ENCODE data around the gene MAST4.

MAST4 gene

DNA sequence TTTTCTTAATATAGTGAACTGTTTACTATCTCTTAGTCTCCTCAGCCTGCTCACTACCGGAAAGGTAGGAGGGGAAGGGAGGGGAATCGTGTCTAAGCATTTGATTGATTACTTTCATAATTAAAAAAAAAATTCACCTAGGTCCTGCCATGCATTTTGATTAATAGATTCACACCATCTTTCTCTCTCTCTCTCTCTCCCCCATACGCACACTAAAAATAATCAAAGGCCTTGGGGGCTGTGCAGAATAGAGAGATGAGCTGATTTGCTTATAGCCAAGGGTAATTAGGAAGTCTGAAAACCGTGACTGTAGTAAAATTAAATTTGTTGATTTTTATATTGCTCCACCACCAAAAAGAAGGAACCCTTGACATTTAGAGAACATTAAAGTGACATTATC lies 550.8 kb downstream of the MAST4 start:
- TF ChIP-seq, protein P1, sequence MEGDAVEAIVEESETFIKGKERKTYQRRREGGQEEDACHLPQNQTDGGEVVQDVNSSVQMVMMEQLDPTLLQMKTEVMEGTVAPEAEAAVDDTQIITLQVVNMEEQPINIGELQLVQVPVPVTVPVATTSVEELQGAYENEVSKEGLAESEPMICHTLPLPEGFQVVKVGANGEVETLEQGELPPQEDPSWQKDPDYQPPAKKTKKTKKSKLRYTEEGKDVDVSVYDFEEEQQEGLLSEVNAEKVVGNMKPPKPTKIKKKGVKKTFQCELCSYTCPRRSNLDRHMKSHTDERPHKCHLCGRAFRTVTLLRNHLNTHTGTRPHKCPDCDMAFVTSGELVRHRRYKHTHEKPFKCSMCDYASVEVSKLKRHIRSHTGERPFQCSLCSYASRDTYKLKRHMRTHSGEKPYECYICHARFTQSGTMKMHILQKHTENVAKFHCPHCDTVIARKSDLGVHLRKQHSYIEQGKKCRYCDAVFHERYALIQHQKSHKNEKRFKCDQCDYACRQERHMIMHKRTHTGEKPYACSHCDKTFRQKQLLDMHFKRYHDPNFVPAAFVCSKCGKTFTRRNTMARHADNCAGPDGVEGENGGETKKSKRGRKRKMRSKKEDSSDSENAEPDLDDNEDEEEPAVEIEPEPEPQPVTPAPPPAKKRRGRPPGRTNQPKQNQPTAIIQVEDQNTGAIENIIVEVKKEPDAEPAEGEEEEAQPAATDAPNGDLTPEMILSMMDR (IDR thresholded peaks at IDR 0.05; ENCODE audit: low read depth, low read length): no peak
- no peak overlapping the region for H3K4me3 ChIP-seq (ENCODE audit: low read depth, low read length)

DNA sequence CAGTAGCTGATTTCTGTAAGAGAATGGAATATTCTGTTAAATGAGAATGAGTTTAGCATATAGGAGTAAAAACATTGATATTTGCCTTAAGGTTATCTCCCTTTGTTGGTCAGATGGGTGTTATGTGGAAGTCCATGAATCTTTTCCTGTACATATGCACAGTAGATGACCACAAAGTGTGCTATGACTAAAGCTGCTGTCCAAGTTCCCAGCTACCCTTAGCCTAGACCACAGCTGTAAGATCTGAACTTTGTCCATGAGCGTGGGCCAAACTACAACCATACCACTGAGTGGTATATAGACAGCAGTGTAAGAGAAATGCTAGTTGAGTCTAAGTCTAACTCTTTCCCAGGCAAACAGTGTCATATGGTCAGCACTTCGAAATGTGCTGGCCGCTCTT lies 551.6 kb downstream of the MAST4 start:
- no peak overlapping the region for H3K4me3 ChIP-seq (ENCODE audit: low read depth, low read length)
- TF ChIP-seq, protein P1 (IDR thresholded peaks at IDR 0.05; ENCODE audit: low read depth, low read length): no peak

- TF ChIP-seq, protein P1 (IDR thresholded peaks at IDR 0.05; ENCODE audit: low read depth, low read length): no peak
- H3K4me3 ChIP-seq (ENCODE audit: low read depth, low read length): no peak overlapping the region
These were observed 553.1 kb downstream of the MAST4 start for GRCh38 chr5:67149057-67149950.

GRCh38 chr5:67149951-67150523 lies 553.8 kb downstream of the MAST4 start:
- TF ChIP-seq, protein P1 (IDR thresholded peaks at IDR 0.05; ENCODE audit: low read depth, low read length): peak; percentile 44; the same call in 1 of the 2 replicates
- H3K4me3 ChIP-seq (ENCODE audit: low read depth, low read length): no peak overlapping the region

DNA sequence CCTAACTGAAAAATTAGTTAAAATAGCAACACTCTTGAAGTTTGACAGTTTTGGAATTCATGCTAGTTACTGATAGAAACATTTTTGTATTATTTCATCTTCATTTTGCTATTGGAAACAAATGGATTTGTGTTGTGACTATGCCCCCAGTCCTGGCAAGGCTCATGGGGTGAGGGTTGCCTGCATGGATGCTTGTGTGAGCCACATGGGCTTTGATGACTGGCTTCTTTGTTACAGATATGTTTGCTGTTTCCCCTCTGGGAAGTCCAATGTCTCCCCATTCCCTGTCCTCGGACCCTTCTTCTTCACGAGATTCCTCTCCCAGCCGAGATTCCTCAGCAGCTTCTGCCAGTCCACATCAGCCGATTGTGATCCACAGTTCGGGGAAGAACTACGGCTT lies 556.2 kb downstream of the MAST4 start:
- TF ChIP-seq, protein P1 (IDR thresholded peaks at IDR 0.05; ENCODE audit: low read depth, low read length): no peak
- no peak overlapping the region for H3K4me3 ChIP-seq (ENCODE audit: low read depth, low read length)

DNA sequence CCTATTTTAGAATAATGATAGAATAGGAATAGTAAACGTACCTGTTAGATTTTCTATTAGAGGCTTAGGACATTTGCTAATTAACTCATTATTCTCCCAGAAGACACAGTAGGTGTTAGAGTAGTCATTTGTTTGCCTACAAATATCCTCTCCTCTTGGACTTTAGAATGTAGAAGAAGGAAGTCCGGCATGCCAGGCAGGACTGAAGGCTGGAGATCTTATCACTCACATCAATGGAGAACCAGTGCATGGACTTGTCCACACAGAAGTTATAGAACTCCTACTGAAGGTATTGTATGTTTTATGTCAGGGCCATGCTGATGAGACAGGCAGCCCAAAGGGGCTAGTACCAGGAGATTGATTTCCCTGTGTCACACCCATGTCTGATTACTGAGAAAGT lies 557.1 kb downstream of the MAST4 start:
- TF ChIP-seq, protein P1 (IDR thresholded peaks at IDR 0.05; ENCODE audit: low read depth, low read length): no peak
- H3K4me3 ChIP-seq (ENCODE audit: low read depth, low read length): no peak overlapping the region

- no peak overlapping the region for H3K4me3 ChIP-seq (ENCODE audit: low read depth, low read length)
- TF ChIP-seq, protein P1 (IDR thresholded peaks at IDR 0.05; ENCODE audit: low read depth, low read length): no peak
These were observed 558.5 kb downstream of the MAST4 start for GRCh38 chr5:67154556-67155206.

Measured in WI38 (cell line).